ENCODE measurements around the gene ANGPTL7. TPM values are rescaled to one million over a fixed set of nuclear protein-coding genes. Genes with fewer than 3 reads are reported as not detected.

ANGPTL7 gene
- total RNA-seq, 1 donor from 2014 or later = not detected

DNA sequence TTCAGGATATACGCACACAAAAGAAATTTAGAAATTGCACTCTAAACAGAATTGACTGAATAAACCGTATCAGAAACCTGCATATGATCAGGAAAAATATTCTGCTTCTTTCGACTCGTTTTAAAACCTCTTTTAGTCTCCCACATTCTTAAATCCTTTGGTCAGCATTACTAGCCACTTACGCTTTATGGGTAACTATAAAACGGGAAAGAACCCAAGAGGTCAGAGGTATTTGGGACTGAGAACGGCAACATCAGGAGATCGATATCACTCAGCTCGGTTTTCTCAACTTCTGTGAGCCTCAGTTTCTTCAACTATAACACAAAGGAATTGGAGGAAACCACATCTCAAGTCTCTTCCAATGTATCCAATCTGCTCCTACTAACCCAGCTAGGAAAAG is 36.4 kb upstream of the ANGPTL7 start:
- TF ChIP-seq CTCF (IDR thresholded peaks at IDR 0.05; ENCODE audit: insufficient read depth, low read length, poor library complexity, severe bottlenecking) = no peak
- H3K4me3 ChIP-seq (ENCODE audit: low read depth, low read length) = no peak overlapping the region
- DNase-seq (ENCODE audit: low read depth) = no peak
- no peaks in the 10 kb centered on the region for H3K36me3 ChIP-seq (ENCODE audit: control insufficient read depth, insufficient read depth, low read length)
- H3K27me3 ChIP-seq (ENCODE audit: control insufficient read depth, insufficient read depth, low read length) = no peaks in the 10 kb centered on the region

DNA sequence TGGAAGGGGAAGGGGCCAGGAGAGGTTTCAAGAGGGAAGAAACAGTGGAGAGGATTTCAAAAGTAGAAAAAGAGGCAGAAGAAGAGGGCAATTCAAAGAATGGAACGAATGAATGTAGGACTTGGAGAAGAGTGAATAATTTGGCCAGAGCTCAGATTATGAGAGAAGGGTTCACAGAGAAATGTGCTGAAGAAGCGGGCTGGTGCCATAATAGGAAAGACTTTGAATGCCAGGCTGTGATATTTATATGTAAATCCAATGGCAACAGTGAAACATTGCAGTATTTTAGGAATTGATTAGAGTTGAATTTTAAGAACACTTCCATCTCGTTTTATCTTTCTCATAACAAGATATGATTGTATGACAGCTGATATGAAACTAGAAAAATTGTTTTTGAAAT is 36.0 kb upstream of the ANGPTL7 start:
- Histone ChIP-seq H3K36me3 (ENCODE audit: control insufficient read depth, insufficient read depth, low read length) (no peaks in the 10 kb centered on the region), H3K27me3 (ENCODE audit: control insufficient read depth, insufficient read depth, low read length) (no peaks in the 10 kb centered on the region), H3K4me3 (ENCODE audit: low read depth, low read length) (no peak overlapping the region)
- no peak for TF ChIP-seq CTCF (IDR thresholded peaks at IDR 0.05; ENCODE audit: insufficient read depth, low read length, poor library complexity, severe bottlenecking)
- no peak for DNase-seq (ENCODE audit: low read depth)

DNA sequence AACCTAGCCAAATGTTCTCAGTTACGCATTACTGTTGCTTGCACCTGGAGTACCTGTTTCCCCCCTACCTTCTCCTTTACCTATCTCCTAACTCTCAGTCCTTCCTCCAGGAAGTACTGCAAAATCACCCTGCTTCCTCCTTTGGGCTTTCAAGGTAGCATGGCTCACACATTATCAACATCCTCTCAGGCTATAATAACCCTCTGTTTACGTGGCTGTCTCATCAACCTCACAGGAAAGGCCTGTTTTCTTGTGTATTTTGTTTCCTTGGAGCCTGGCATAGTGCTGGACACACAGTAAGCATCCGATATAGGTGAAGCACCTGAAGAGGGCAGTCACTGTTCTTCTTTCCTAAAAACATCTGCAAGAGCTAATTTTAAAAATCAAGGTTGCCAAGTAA is 32.7 kb upstream of the ANGPTL7 start:
- no peak for TF ChIP-seq CTCF (IDR thresholded peaks at IDR 0.05; ENCODE audit: insufficient read depth, low read length, poor library complexity, severe bottlenecking)
- H3K36me3 ChIP-seq (ENCODE audit: control insufficient read depth, insufficient read depth, low read length) = no peaks in the 10 kb centered on the region
- DNase-seq (ENCODE audit: low read depth) = no peak
- H3K4me3 ChIP-seq (ENCODE audit: low read depth, low read length) = no peak overlapping the region
- H3K27me3 ChIP-seq (ENCODE audit: control insufficient read depth, insufficient read depth, low read length) = no peaks in the 10 kb centered on the region

- Histone ChIP-seq H3K36me3 (ENCODE audit: control insufficient read depth, insufficient read depth, low read length) (no peaks in the 10 kb centered on the region), H3K27me3 (ENCODE audit: control insufficient read depth, insufficient read depth, low read length) (no peaks in the 10 kb centered on the region), H3K4me3 (ENCODE audit: low read depth, low read length) (no peak overlapping the region)
- no peak for TF ChIP-seq CTCF (IDR thresholded peaks at IDR 0.05; ENCODE audit: insufficient read depth, low read length, poor library complexity, severe bottlenecking)
- no peak for DNase-seq (ENCODE audit: low read depth)
Observed at GRCh38 chr1:11156963-11157362, 32.2 kb upstream of the ANGPTL7 start.

DNA sequence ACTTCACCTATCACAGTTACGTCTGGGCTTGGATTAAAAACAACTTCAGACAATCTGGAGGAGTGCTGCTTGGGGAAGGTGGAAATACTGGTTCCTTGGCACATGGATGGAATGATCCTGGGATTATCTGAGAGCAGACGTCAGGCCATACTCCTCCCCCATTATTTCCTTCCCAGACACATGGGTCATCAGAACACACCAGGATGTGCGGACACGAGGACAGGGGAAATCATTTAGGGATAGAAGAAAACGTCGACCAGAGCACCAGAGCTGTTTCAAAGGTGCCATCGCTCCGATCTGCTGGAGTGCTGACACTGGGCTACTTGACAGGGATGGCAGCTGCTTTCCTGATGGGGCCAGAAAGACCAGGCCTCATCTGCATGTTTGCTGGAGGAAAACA is 31.8 kb upstream of the ANGPTL7 start:
- no peaks in the 10 kb centered on the region for H3K36me3 ChIP-seq (ENCODE audit: control insufficient read depth, insufficient read depth, low read length)
- no peak overlapping the region for H3K4me3 ChIP-seq (ENCODE audit: low read depth, low read length)
- no peaks in the 10 kb centered on the region for H3K27me3 ChIP-seq (ENCODE audit: control insufficient read depth, insufficient read depth, low read length)
- no peak for DNase-seq (ENCODE audit: low read depth)
- TF ChIP-seq CTCF (IDR thresholded peaks at IDR 0.05; ENCODE audit: insufficient read depth, low read length, poor library complexity, severe bottlenecking) = no peak

- H3K27me3 ChIP-seq (ENCODE audit: control insufficient read depth, insufficient read depth, low read length) = no peaks in the 10 kb centered on the region
- no peak for TF ChIP-seq CTCF (IDR thresholded peaks at IDR 0.05; ENCODE audit: insufficient read depth, low read length, poor library complexity, severe bottlenecking)
- no peak overlapping the region for H3K4me3 ChIP-seq (ENCODE audit: low read depth, low read length)
- DNase-seq (ENCODE audit: low read depth) = no peak
- no peaks in the 10 kb centered on the region for H3K36me3 ChIP-seq (ENCODE audit: control insufficient read depth, insufficient read depth, low read length)
Observed at GRCh38 chr1:11157867-11158266, 31.3 kb upstream of the ANGPTL7 start.
